Tongue (tissue), 2 donors: ENCODE results near the gene NAP1L4. TPM values are rescaled to one million over a fixed set of nuclear protein-coding genes. Genes with fewer than 3 reads are reported as not detected.
"Not testable (repeated sequence)": the region's sequence is repeated elsewhere in the genome, so short reads cannot be mapped to it uniquely, and the experiment has no call there.

ENCODE experiments used
- DNase-seq: peaks from one replicate; pipeline ENCODE4 v3.0.0-alpha.2; 2015
- total RNA-seq: library from RNA; depleted of rRNA; stranded (reverse); fragments of >200 nt; gene quantifications from one replicate; pipeline ENCODE4 v1.2.3, GENCODE V29; 2014

Gene NAP1L4
- total RNA-seq, 1 donor from 2014 or later = 193 TPM

DNA sequence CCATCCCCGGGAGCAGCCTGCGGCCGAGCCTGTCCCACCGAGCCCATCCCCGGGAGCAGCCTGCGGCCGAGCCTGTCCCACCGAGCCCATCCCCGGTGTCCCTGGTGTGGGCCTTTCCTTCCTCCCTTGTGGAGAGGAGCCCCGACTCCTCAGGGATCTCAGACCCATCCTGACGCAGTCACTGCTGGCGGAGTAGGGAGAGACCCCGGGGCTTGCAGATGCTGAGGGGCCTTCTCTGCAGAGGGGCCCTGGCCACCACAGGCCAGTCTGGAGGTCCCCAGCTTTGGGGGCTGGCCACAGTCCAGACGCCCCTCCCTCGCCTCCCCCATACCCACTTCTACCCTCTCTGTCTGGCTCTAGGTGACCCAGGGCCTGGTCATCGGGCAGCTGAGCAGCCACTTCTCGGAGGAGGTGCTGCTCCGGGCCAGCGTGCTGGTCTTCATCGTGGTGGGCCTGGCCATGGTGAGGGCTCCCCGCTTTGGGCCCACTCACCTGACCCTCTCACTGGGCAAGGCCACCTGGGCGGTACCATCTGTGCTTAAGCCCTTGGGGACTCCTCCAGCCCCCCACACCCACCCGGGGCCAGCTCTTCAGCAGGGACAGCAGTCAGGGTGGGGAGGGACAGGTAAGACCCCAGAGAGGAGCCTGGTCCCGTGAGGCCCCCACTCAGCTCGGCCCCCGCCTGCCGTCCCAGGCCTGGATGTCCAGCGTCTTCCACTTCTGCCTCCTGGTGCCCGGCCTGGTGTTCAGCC, 70.2 kb downstream of the NAP1L4 start:
- DNase-seq = no peak

DNA sequence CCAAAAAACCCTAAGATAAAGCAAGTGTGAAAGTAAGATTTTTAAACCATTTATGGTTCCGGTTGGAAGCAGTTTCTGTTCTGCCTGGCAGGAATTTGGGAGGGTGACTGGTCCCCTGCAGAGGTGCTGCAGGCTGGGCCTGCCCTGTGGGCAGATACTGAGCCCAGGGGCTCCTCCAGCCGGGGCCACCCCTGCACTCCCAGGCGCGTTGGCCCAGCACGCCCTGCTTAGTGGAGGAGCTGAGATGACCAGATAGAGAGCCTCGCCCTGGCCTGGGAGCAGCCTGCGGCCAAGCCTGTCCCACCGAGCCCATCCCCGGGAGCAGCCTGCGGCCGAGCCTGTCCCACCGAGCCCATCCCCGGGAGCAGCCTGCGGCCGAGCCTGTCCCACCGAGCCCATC, 70.9 kb downstream of the NAP1L4 start:
- DNase-seq = no peak

DNA sequence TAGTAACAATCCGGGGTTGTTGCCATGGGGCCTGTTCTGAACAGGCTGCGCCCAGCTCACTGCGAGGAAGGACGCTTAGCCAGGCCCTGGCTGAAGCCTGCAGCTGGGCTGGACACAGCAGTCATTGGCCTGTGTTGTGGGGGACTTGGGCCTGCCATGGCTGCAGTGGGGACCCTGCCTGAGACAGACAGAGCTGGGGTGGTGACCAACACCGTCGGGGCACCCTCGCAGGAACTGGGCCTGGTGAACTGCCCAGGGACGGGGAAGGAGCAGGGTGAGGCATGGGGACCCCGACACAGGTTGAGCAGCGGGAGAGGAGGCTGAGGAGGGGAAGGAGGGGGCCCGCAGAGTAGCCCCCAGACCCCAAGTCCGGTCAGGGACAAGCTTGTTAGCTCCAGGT, 71.8 kb downstream of the NAP1L4 start:
- DNase-seq = no peak

DNA sequence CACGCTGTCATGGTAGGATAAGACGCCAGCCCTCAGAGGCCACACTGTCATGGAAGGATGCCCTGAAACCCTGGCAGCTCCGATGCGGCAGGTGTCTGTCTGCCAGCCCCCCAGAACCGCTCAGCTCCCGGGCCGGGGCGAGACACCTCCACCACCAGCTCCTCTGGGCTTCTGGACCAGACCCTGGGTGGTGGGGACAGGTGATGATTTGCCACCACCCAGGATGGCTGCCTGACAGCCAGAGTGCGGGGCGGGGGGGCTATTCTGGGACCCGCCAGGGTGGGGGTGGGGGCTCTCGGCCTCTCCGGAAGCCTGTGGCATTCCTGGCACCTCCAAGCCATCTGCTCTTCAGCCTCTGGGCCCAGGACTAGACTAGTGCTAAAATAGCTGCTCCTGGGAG, 72.3 kb downstream of the NAP1L4 start:
- DNase-seq = no peak

DNA sequence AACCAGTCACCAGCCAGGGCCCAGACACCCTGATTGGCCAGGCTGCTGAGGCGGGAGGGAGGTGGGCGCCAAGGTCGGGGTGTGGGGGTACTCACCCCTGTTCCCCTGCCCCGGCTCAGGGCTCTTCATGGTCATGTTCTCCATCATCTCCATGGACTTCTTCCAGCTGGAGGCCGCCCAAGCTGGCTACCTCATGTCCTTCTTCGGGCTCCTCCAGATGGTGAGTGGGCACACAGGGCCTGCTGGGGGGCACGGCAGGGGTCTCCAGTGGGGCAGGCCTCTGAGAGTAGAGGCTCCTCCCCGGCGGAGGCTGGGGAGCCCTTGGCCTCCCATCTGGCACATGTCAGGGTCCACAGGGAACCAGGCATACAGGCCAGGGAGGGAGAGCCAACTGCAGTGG, 72.9 kb downstream of the NAP1L4 start:
- no peak for DNase-seq

DNA sequence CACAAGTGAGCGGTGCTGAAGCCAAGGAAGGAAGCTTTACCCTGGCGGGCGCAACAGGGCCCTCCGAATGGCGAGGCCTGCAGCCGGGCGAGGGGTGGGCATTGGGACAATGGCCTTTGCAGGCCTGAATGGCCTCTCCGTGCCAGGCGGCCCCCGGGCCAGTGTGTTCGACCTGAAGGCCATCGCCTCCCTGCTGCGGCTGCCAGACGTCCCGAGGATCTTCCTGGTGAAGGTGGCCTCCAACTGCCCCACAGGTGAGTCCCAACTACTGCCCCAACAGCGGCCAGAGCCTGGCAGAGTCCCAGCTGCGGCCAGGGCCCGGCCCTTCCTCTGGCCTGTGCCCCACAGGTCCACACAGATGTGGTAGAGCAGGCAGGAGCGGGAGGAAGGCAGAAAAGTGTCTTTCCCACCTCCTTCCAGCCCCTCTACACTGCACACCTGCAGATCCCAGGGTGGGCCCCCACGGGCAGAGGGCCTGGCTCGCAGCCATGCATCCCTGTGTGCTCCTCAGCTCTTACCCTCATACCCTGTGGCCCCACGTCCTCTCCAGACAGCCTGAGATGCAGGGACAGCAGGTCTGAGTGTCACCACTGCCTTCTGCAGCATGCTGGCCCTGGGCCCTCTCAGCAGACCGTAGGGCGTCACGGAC, 74.2 kb downstream of the NAP1L4 start:
- no peak for DNase-seq

DNA sequence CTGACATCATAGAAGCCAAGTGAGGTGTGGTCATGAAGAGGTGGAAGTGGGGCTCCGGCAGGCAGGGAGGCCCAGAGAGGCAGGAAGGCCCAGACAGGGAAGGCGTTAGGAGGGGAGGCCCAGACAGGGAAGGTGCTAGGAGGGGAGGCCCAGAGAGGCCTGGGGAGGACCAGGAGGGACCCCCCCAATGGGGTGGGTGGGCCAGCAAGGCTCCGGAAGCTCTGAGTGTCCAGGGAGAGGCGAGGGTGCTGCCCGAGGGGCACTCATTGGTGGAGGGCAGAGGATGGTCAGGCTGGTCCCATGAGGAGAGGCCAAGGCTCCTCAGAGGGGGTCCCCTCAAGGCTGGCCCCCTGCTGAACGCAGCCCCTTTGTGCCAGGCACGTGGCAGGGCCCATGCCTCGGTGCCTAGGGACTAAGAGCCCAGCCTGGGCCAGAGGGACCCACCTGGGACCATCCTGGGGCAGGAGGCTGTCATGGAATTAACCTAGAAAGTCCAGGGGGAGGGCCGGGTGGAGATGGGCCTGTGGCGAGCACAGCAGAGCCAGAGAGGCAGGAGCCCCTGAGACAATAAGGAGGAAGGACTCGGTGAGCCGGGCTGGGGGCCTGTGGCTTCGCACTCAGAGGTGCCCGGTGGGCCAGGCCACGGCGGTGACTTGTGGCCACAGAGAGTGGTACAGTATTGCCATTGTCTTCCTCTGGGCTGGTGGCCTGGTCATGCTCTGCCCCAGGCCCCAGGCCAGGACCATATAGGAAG, 75.1 kb downstream of the NAP1L4 start:
- no peak for DNase-seq

DNA sequence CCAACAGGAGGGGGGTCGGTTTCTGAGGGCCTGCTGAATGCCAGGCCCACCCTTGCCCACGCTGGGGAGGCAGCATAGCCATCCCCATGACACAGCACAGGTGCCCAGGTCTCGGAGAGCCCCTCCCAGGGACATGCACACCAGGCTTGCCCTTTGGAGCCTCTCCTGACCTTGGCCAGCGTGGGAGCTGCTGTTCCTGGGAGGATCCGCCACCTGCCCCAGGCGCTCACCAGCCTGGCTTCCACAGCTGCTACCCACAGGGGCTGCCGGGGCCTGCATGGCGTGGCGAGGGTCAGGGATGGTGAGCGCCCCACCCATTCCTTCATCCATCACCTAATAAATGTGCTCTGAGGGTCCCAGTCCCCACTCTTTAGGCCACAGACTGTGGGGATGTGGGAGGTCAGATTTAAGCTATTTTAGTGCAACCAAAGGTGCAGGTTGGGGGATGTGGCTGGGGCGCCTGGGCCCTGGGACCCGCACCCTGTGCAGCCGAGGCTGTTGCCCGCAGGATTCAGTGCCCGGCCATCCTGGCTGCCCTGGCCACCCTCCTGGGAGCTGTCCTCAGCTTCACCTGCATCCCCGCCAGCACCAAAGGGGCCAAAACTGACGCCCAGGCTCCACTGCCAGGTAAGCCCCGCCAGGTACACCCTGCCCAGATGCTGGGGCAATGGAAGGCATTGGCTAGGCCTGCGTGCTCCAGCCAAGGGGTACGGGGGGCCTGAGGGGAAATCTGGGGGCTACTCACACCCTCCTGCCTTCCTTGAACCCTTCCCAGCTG, 75.8 kb downstream of the NAP1L4 start:
- DNase-seq = no peak

DNA sequence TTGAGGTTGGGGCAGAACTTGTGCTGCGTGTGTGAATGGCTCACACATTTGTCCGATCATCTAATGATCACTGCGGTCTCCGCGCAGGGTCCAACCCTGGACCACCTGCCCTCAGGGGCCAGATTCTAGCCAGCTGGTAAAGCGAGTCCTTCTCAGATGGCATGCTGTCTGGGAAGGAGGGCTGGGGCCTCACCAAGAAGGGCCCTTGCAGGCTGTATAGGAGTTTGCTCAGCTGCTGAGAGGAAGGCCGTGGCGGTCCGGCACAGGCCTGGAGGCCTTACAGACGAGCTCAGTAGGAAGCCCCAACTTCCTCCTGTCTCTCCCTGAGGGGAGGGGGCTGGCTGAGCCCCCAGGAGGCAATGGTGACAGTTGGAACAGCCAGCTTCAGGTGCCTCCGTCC, 76.7 kb downstream of the NAP1L4 start:
- DNase-seq = no peak

DNA sequence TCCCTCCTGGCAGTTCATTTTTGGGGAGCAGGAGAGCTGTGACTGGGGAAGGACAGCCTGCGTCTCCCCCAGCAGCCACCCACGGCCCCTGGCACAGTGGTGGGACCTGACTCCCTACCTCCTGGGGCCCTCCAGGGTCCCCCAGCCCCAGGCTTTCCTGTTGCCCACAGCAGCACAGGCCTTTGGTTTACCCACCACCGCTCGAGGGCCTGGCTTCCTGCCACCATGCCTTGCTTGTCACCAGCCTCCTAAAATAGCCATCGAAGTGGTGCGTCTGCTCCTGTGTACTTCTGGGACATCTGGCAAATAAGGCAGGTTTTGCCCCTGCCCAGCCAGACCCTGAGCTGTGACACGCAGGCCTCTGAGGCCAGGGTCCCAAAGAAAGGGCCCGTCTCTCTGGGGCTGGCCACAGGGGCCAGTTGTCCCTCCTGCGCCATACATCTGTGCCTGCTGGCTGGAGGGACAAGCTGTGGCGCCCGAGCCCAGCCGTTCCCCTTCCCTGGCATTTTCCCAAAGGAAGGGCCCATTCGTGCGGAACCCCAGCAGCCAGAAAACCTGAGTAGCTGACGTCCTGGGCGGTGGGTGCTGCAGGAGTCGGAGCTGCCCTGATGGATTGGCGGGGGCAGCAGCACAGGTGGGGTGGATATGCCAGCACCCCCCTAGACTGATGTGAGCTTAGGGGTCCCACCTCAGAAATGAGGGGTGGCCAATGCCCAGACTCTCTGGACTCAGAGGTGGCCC, 77.5 kb downstream of the NAP1L4 start:
- DNase-seq = peak; percentile 61

DNA sequence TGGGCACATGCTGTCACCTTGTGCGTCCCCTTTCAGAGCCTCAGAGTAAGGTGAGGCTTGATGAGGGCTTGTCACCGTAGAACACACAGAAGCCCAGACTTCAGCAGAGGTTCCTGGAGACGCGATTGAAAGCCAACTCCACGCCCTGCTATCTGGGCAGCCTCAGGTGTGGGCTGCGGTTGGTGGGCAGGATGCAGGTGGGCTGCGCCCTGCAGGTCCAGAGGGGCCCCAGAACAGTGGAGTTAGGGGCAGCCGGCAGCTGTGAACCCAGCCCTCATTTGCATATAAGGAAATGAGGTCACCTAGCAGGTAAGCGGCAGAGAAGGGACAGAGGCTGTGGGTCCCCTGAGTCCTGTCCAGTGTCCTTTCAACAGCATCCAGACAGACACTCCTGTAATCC, 78.4 kb downstream of the NAP1L4 start:
- no peak for DNase-seq

DNA sequence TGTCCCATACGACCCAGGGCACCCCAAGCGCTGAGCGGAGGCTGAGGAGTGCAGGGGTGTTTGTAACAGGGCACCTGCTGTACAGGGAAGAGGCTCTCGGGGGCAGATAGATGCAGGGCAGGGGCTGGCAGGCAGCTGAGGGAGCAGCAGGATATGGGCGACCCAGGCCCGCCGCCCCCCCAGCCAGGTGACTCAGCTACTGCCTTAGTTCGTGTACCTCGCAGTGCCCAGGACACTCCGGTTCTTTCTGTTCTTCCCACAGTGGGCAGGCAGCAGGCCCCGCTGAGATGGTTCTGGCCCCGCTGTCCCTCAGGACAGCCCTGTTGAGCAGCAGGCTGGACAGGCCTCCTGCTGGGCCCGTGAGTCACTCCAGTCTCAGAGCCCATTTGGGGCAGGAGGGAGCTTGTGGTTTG, 79.1 kb downstream of the NAP1L4 start:
- DNase-seq = no peak

DNA sequence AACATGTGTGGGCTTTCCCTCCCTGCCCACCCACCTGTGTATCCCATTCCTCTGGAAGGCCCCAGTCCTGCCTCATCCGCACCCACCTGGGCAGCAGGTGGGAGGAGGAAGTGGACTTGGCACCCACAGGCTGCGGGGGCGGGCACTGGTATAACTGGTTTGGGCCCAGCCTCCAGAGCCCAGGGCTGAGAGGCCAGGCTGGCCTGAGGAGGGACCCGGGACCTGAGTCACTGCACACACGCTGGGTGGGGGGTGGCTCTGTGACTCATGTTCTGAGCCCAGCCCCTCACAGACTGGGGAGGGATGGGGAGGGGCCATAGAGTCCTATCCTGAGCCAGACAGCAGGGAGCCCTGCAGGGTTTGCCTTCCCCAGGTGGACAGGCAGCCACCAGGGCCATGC, 79.6 kb downstream of the NAP1L4 start:
- DNase-seq = no peak

DNA sequence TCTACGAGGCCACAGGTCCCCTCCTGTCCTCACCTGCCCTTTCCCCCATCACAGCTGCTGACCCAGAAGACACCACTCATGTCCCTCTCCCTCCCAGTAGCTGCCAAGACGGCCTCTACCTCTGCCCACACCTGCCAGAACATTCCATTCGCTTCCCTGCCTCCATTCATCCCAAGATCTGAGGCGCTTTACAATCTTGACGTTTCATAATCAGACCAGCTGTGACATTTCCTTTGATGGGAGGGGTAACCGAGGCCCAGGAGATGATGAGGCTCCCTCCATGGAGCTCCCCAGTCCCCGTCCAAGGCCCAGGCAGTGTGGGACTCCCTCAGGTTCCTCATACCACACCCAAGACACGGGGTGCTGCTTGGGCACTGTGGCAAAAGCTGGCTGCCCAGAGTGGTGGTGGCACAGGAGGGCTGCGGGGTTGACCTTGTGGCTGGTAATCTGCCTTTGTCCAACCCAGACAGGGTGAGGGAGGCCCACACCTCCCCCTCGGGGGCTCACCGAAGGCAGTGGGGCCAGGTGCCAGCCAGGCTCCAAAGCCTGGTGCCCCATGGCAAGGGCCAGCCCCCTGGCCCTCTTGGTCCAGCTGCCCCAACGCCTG, 80.2 kb downstream of the NAP1L4 start:
- DNase-seq = no peak

DNA sequence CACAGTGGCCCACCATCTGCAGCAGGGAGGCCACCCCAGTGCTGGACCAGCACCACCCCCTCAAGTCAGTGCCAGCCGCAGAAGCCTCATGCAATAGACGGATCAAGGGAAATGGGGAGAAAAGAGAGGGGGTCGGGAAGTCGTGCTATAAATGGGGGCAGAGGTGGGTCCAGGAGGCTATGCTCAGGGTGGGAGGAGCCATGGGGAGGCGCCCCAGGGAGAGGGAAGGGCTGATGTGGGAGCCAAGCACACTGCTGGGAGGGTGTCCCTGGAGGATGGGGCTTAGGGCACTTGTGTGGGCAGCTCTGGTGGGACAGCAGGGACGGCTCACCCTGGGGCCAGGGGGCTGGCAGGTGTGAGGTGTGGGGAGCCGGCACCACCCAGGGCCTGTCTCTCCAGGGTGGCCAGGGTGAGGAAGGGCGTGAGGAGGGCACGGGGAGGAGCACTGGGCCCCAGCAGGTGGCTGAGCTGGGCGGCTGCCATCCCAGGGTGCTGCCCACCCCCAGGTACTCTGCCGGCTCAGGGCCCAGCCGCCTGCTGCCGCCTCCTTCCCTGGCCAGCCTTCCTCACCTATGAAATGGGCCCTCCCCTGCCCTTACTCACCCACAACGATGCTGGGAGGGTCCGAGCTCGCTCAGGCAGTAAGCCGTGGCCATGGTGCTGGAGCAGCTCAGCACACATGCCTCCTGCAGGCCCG, 80.9 kb downstream of the NAP1L4 start:
- no peak for DNase-seq

DNA sequence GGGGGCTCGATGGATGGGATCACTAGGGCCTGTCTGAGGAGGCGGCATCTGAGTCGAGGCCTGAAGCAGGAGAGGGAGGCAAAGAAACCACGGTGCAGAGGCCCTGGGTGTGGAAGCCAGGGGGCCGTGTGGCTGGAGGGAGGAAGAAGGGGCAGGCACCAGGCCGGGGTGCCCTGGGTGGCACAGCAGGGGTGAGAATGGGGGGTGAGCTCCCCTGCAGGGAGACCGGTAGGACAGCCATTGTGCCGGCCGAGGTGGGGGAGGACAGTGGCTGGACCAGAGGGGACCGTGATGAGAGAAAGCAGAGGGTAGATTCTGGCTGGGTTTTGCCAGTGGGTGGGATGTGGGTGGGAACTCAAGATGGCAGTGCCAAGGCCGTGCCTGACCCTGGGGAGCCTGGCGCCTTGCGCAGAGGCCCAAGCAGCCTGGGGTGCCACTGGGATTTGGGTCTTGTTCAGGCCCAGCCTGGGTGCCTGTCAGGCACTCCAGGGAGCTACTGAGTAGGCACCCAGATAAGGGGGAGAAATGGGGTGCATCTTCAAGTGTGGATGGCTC, 81.7 kb downstream of the NAP1L4 start:
- DNase-seq = no peak

DNA sequence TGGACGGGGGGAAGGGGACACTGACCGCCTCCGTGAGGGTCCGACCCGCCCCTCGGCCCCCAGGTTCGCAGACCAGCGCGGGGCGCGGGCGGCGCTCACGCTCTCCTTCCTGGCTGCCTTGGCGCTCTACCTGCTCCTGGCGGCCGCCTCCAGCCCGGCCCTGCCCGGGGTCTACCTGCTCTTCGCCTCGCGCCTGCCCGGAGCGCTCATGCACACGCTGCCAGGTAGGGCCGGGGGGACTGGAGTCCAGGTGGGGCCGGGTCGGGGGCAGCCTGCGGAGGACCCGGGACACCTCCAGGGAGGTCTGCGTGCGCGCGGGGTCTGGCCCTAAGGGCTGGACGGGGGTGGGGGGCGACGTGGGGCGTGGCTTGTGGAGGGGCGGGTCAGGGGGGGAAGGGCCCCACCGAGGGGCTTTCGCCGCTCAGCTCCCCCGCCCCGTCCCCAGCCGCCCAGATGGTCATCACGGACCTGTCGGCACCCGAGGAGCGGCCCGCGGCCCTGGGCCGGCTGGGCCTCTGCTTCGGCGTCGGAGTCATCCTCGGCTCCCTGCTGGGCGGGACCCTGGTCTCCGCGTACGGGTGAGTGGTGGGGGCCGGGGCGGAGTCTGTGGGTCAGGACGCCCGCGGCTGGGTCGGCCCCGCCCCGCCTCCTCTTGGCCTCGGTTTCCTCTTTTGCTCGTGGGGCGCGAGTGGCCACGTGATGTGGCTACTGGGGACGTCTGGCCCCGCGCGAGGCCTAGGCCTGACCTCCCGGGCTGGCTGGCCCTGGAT, 82.8 kb downstream of the NAP1L4 start:
- DNase-seq = no peak

DNA sequence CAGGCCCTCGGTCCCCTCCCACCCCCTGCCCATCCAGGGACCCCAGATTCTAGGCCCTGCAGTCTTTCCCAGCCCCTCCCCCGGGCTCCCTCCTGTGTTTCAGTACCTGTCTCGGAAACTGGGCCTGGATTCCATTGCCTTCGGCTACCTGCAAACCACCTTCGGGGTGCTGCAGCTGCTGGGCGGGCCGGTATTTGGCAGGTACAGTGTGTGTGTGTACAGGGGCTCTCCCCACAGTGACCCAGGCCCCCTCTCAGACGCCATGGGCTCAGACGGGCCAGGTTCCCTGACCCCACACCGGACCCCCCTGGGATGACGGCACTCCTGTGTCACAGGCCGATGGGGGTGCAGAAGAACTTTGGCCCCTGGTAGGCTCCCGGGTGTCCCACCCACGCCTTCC, 84.0 kb downstream of the NAP1L4 start:
- no peak for DNase-seq

DNA sequence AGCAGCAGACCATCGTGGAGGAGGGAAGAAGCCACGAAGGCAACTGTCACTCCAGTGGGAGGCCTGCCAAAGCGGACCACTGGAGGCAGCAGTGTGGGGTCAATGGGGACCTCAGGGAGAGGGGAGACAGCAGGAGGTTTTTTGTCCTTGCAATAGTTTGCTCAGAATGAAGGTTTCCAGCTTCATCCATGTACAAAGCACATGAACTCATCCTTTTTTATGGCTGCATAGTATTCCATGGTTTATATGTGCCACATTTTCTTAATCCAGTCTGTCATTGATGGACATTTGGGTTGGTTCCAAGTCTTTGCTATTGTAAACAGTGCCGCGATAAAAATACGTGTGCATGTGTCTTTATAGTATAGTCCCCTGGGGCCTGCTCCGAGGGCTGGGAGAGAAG, 86.8 kb downstream of the NAP1L4 start:
- DNase-seq = not testable (repeated sequence)
